ENCODE data around the gene CYP1A2. TPM values are rescaled to one million over a fixed set of nuclear protein-coding genes. Genes with fewer than 3 reads are reported as not detected.
A peak's percentile ranks its signal among the peaks of the same experiment; 100 is the strongest.

Gene CYP1A2
- total RNA-seq, 8 experiments from 2014 or later = 0.13 to 0.47 (median 0.14) TPM; not detected in 4

GRCh38 chr15:74788683-74789151 lies 40.1 kb downstream of the CYP1A2 start:
- 63 to 100% (median 80%) methylated on average over 1 to 2 of the region's 9 CpGs; no CpG with 5 or more reads in 5 of the 10 experiments for WGBS, 10 experiments
- peak in 1 of 8 experiments; percentile 25 for ATAC-seq (replicated peaks in 6 of 8)
- Histone ChIP-seq H3K4me1 (replicated peaks in 1 of 2) (peaks cover 15 to 32% of the 10 kb centered on the region in 2 donors), H3K4me3 (no peak overlapping the region), H3K27ac (no peak overlapping the region)
- in situ Hi-C loops (cut with MboI; ENCODE audit: low pct_unique_long_range_greater_than_20kb in 2 of 9, low sequenced_read_pairs in 9 of 9, unreplicated experiment in 9 of 9) = no loop called here

DNA sequence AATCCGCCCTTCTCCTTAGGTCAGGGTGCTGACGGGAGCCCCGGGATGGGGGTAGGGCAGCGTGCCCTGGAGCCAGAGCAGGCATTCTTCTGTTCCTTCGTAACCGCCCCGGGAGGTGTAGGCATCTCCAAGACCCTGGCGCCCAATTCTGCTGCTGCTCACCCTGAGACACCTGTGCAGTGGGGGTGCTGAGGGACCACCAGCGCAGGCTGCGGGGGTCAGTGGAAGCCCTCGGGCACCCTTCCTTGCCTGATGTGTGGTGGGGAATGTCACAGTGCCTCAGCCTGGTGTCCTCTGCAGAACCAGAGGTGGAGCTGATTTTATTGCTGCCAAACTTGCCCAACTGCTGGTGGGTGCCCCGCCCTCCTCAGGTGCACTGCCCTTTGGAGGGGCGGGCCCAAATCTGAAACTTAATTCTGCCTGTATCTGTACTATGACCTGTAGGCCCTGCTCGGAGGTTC lies 40.6 kb downstream of the CYP1A2 start:
- 0 to 100% (median 80%) methylated on average over 1 to 10 of the region's 14 CpGs; no CpG with 5 or more reads in 5 of the 10 experiments for whole genome bisulfite sequencing, 10 experiments
- Histone ChIP-seq H3K4me3 (no peak overlapping the region), H3K4me1 (replicated peaks in 1 of 2) (peaks cover 10 to 27% of the 10 kb centered on the region in 2 donors), H3K27ac (no peak overlapping the region)
- in situ Hi-C loops (cut with MboI; ENCODE audit: low pct_unique_long_range_greater_than_20kb in 2 of 9, low sequenced_read_pairs in 9 of 9, unreplicated experiment in 9 of 9) = no loop called here
- ATAC-seq (replicated peaks in 6 of 8) = no peak

- no peak for ATAC-seq (replicated peaks in 6 of 8)
- peaks cover 5 to 22% of the 10 kb centered on the region in 2 donors for H3K4me1 ChIP-seq (replicated peaks in 1 of 2)
- in situ Hi-C loops (cut with MboI; ENCODE audit: low pct_unique_long_range_greater_than_20kb in 2 of 9, low sequenced_read_pairs in 9 of 9, unreplicated experiment in 9 of 9) = no loop called here
- no peak overlapping the region for H3K27ac ChIP-seq
- no peak overlapping the region for H3K4me3 ChIP-seq
- WGBS, 10 experiments = 60 to 100% (median 88%) methylated on average over 1 to 2 of the region's 3 CpGs; no CpG with 5 or more reads in 6 of the 10 experiments
Measured at GRCh38 chr15:74789741-74790079, 41.1 kb downstream of the CYP1A2 start.

- 19 to 100% (median 60%) methylated on average over 1 to 10 of the region's 15 CpGs; no CpG with 5 or more reads in 3 of the 10 experiments for WGBS, 10 experiments
- in situ Hi-C loops (cut with MboI; ENCODE audit: low pct_unique_long_range_greater_than_20kb in 2 of 9, low sequenced_read_pairs in 9 of 9, unreplicated experiment in 9 of 9) = no loop called here
- ATAC-seq (replicated peaks in 6 of 8) = peak; percentile 7 to 71 (median 38)
- Histone ChIP-seq H3K27ac (peak overlapping the region in 1 of 2 donors; percentile 17), H3K4me3 (no peak overlapping the region), H3K4me1 (replicated peaks in 1 of 2) (peaks cover 4 to 22% of the 10 kb centered on the region in 2 donors)
Measured at GRCh38 chr15:74790080-74790916, 41.7 kb downstream of the CYP1A2 start.

DNA sequence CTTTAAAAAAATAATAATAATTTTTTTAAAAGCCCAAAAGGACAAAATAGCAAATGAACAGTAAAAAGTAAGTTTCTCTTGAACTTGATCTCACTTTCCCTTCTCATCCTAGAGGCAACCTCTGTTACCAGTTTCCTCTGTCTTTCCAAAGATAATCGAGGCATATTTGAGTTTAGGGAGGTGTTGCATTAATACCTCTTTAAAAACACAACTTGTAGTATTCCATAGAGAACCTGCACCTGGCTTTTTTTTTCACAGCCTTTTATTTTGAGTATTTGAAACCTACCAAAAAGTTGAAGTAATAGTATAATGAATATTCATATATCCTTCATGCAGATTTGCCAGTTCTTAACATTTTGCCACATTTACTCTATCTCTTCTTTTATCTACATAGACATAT lies 42.4 kb downstream of the CYP1A2 start:
- H3K27ac ChIP-seq = no peak overlapping the region
- H3K4me1 ChIP-seq (replicated peaks in 1 of 2) = peaks cover 4 to 22% of the 10 kb centered on the region in 2 donors
- no peak overlapping the region for H3K4me3 ChIP-seq
- 27 to 100% (median 62%) methylated on average over 1 of the region's 1 CpG; no CpG with 5 or more reads in 3 of the 10 experiments for WGBS, 10 experiments
- no peak for ATAC-seq (replicated peaks in 6 of 8)
- in situ Hi-C loops (cut with MboI; ENCODE audit: low pct_unique_long_range_greater_than_20kb in 2 of 9, low sequenced_read_pairs in 9 of 9, unreplicated experiment in 9 of 9) = no loop called here

DNA sequence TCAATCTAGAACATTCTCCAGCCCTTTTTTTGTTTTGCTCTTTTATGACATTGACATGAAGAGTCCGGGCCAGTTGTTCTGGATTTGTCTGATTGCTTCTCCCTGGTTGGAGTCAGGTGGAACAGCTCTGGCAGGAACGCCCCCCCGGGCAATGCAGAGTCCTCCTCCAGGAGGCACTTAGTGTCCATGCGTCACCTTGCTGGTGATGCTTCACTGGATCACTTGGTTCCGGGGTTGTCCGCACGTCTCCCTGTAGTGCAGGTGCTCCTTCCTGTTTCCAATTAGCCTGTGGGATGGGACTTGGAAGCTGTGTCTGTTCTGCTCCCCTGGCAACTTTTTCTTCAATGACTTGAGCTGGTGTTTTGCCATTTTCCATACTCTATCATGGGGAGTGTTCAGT lies 43.0 kb downstream of the CYP1A2 start:
- ATAC-seq (replicated peaks in 6 of 8) = no peak
- Histone ChIP-seq H3K4me3 (no peak overlapping the region), H3K4me1 (replicated peaks in 1 of 2) (peaks cover 4 to 22% of the 10 kb centered on the region in 2 donors), H3K27ac (no peak overlapping the region)
- 67 to 97% (median 88%) methylated on average over 1 to 6 of the region's 7 CpGs; no CpG with 5 or more reads in 6 of the 10 experiments for WGBS, 10 experiments
- in situ Hi-C loops (cut with MboI; ENCODE audit: low pct_unique_long_range_greater_than_20kb in 2 of 9, low sequenced_read_pairs in 9 of 9, unreplicated experiment in 9 of 9) = no loop called here

DNA sequence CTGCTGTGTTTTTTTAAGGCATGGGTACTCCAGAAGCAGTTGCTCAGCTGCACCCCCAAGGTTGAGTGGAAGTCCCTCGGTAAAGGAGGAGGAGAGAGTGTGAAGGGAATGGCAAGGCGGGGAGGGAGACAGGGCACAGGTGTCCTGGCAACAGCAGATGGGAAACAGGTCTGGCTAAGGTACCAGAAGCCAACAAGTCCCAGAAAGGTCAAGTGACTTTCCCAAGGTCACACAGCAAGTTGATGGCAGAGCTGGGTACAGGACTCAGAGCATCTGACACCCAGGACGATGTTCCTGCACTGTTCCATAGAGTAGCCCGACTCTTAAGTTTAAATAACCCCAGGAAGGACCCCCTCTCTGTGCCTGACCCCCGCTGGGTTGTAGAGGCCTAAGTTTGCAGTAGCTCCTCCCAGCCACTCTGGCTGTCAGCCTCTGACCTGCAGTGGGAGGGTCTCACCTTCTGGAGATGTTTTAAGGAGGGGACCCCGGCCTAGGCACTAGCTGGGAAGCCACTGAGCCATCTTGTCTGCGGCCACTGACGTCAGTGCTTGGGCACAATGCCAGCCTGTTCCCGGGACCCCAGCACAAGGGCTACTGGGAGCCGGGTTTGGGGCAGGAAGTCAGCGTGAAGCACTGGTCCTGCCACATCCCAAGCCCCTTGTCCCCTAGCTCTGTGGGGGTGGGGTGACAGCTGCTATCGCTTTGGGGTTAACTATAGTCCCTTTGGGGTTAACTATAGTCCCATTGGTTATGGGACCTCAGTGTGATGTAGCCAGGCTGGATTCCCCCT lies 43.8 kb downstream of the CYP1A2 start:
- WGBS, 10 experiments = 65 to 100% (median 75%) methylated on average over 1 to 6 of the region's 12 CpGs; no CpG with 5 or more reads in 5 of the 10 experiments
- H3K4me3 ChIP-seq = no peak overlapping the region
- H3K27ac ChIP-seq = no peak overlapping the region
- peaks cover 4 to 19% of the 10 kb centered on the region in 2 donors for H3K4me1 ChIP-seq (replicated peaks in 1 of 2)
- ATAC-seq (replicated peaks in 6 of 8) = no peak
- in situ Hi-C loops (cut with MboI; ENCODE audit: low pct_unique_long_range_greater_than_20kb in 2 of 9, low sequenced_read_pairs in 9 of 9, unreplicated experiment in 9 of 9) = no loop called here

DNA sequence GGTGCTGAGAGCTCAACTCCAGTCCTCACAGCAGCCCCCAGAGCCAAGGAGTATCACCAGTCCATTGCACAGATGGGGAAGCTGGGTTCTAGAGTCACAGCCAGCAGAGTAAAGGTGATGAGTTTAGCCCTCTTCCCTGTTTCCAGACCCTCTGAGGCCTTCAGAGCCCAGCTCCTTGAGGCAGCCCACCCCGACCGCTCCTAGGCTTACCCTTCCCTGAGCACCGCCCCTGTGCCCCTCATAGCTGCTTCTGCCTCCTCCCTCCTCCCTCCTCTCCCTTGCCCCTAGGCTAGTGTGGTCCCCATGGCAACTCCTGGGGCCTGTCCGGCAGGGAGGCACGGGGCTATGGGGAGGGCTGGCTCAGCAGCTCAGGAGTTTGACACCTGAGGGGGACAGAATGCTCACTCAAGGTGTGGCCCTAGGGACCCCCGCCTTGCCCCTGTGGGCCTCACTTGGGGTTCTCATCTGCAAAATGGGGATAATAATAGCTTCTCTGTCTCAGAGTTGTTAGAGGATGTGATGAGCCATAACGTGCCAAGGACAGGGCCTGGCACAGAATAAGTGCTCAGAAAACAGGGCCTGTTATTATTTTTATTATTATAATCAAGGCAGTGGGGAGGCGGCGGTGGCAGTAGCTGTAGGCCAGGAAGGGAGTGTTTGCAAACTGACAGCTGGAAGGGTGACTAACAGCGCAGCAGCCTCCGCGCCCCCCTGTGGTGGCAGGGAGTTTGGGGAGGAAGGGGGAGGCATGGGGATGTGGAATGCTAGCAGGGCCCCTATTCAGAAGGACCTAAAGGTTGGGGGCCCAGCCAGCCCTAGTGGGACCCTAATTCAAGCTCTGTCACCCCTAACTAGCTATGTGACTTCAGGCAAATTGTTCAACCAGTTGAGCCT lies 44.7 kb downstream of the CYP1A2 start:
- in situ Hi-C loops (cut with MboI; ENCODE audit: low pct_unique_long_range_greater_than_20kb in 2 of 9, low sequenced_read_pairs in 9 of 9, unreplicated experiment in 9 of 9) = no loop called here
- peaks cover 3 to 16% of the 10 kb centered on the region in 2 donors for H3K4me1 ChIP-seq (replicated peaks in 1 of 2)
- peak; percentile 29 to 69 (median 46) for ATAC-seq (replicated peaks in 6 of 8)
- no peak overlapping the region for H3K4me3 ChIP-seq
- H3K27ac ChIP-seq = no peak overlapping the region
- WGBS, 10 experiments = 0 to 100% (median 86%) methylated on average over 1 to 6 of the region's 12 CpGs; no CpG with 5 or more reads in 6 of the 10 experiments

- H3K4me1 ChIP-seq (replicated peaks in 1 of 2) = peaks cover 0 to 16% of the 10 kb centered on the region in 2 donors
- H3K4me3 ChIP-seq = no peak overlapping the region
- WGBS, 10 experiments = 100% methylated on average over 1 to 2 of the region's 9 CpGs; no CpG with 5 or more reads in 6 of the 10 experiments
- no peak overlapping the region for H3K27ac ChIP-seq
- in situ Hi-C loops (cut with MboI; ENCODE audit: low pct_unique_long_range_greater_than_20kb in 2 of 9, low sequenced_read_pairs in 9 of 9, unreplicated experiment in 9 of 9) = no loop called here
- ATAC-seq (replicated peaks in 6 of 8) = no peak
Measured at GRCh38 chr15:74794248-74794969, 45.8 kb downstream of the CYP1A2 start.

- ATAC-seq (replicated peaks in 6 of 8) = no peak
- peaks cover 0 to 13% of the 10 kb centered on the region in 2 donors for H3K4me1 ChIP-seq (replicated peaks in 1 of 2)
- H3K4me3 ChIP-seq = no peak overlapping the region
- in situ Hi-C loops (cut with MboI; ENCODE audit: low pct_unique_long_range_greater_than_20kb in 2 of 9, low sequenced_read_pairs in 9 of 9, unreplicated experiment in 9 of 9) = no loop called here
- H3K27ac ChIP-seq = no peak overlapping the region
- 67 to 100% (median 97%) methylated on average over 1 to 6 of the region's 9 CpGs; no CpG with 5 or more reads in 2 of the 10 experiments for WGBS, 10 experiments
Measured at GRCh38 chr15:74794970-74795349, 46.3 kb downstream of the CYP1A2 start.

DNA sequence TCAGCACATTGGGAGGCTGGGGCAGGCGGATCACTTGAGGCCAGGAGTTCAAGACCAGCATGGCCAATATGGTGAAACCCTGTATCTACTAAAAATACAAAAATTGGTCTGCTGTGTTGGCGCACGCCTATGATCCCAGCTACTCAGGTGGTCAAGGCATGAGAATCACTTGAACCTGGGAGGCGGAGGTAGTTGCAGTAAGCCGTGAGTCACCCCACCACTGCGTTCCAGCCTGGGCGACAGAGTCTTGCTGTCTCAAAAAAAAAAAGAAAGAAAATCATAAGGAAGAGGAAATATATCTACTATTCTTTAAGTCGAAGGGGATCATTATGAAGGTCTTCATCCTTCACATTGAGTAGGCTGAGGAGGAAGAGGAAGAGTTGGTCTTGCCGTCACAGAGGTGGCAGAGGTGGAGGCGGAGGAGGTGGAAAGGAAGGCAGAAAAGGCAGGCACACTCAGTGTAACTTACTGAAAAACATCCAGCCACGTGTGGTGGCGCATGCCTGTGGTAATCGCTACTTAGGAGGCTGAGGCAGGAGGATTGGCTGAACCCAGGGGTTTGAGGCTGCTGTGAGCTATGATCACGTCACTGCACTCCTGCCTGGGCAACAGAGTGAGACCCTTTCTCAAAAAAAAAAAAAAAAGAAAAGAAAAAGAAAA lies 47.5 kb downstream of the CYP1A2 start:
- in situ Hi-C loops (cut with MboI; ENCODE audit: low pct_unique_long_range_greater_than_20kb in 2 of 9, low sequenced_read_pairs in 9 of 9, unreplicated experiment in 9 of 9) = no loop called here

More for the DNA sequence above, 47.5 kb downstream of the CYP1A2 start:
- no peak overlapping the region for H3K4me3 ChIP-seq
- 76 to 100% (median 92%) methylated on average over 3 to 11 of the region's 14 CpGs; no CpG with 5 or more reads in 2 of the 10 experiments for WGBS, 10 experiments
- no peak for ATAC-seq (replicated peaks in 6 of 8)
- no peak overlapping the region for H3K27ac ChIP-seq
- H3K4me1 ChIP-seq (replicated peaks in 1 of 2) = peaks cover 0 to 10% of the 10 kb centered on the region in 2 donors

Measured in motor neuron (in vitro differentiated cells).